NK-92 treated with Interleukin-12 subunit alpha and Interleukin-12 subunit beta, amount 100 ng/mL, for 24 hours (cell line): ENCODE results near the gene MYDGF.
A peak's percentile ranks its signal among the peaks of the same experiment; 100 is the strongest.
"Not testable (repeated sequence)": the region's sequence is repeated elsewhere in the genome, so short reads cannot be mapped to it uniquely, and the experiment has no call there.

Experiments
- DNase-seq: peaks from one replicate; lab custom pipeline; 2025; lab: John Stamatoyannopoulos, UW

The MYDGF gene

GRCh38 chr19:4669723-4670480 is at the start of gene MYDGF:
Gene MYDGF (minus strand): TSS chr19:4670342. CDS start chr19:4670334, 8 bp downstream.
- DNase-seq: peak; percentile 87

- DNase-seq: no peak
These were observed 49.3 kb upstream of the MYDGF start for GRCh38 chr19:4719499-4719866.

- DNase-seq: no peak
These were observed 48.0 kb upstream of the MYDGF start for GRCh38 chr19:4717966-4718701.

- no peak for DNase-seq
These were observed 47.2 kb upstream of the MYDGF start for GRCh38 chr19:4717191-4717965.

- DNase-seq: no peak
These were observed 45.5 kb upstream of the MYDGF start for GRCh38 chr19:4715529-4716221.

- not testable (repeated sequence) for DNase-seq
These were observed 45.0 kb upstream of the MYDGF start for GRCh38 chr19:4715178-4715528.

DNA sequence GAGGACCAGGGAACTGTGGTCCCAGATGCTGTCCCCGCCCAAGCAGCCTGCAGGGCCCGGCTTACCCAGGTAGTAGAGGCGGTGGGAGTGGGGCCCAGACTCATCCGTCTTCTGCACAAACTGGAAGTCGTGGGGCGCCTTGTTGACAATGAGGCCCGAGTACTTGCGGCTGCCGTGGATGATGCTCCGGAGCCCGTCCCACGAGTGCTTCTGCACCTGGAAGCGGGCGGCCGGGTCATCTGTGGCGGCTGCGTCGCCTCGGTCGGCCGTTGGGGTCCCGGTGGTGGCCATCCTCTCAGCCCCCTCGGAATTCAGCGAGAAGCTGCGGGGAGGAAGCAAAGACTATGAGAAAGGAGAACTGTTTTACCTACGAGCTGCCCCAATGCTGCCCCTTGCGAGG is 43.9 kb upstream of the MYDGF start:
- DNase-seq: no peak

DNA sequence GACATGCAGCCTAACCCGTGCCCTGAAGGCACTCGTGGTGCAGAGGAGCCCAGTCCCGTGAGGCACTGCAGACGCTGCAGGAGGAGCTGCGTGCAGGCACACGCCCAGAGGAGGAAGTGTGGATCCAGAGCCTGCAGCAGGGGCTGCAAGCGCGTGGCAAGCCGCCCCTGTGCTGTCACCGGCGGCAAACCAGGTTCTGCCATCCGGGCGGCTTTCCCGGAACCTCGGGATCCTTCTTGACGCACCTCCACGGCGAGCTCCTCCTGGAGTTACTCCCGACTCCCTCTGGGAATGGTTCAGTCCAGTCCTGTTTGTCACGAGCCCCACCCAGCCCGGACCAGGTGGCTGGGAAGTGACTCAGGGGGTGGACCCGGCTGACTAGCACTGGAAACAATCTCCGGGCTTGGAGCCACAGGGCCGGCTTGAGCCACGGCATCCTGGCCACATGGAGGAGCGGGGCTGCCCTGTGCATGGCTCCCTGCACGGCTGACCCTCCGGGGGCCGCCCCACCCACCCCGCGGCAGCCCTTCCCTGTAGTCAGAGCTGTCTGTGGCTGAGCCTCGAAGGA is 43.3 kb upstream of the MYDGF start:
- DNase-seq: no peak

- DNase-seq: no peak
These were observed 42.6 kb upstream of the MYDGF start for GRCh38 chr19:4712771-4713170.

- DNase-seq: no peak
These were observed 41.1 kb upstream of the MYDGF start for GRCh38 chr19:4711211-4711610.

DNA sequence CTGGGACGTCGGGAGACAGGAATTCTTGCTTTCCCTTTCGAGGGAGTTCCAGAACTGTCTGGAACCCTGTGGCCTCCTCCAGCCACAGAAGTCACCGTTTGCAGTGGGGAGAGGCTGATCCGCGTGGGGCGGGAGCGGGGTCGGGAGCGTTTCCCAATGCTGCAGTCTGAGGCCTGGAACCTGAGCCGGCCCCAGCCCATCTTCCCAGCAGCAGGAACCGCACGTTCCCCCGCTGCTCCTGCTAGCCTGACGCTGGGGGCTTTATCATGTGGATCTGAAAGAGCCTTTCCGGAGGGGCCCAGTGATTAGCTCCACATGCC is 40.1 kb upstream of the MYDGF start:
- no peak for DNase-seq

- DNase-seq: peak; percentile 74
These were observed 39.5 kb upstream of the MYDGF start for GRCh38 chr19:4709440-4710280.

GRCh38 chr19:4707956-4708650 is 38.0 kb upstream of the MYDGF start:
- DNase-seq: no peak

- DNase-seq: no peak
These were observed 37.2 kb upstream of the MYDGF start for GRCh38 chr19:4707322-4707721.

DNA sequence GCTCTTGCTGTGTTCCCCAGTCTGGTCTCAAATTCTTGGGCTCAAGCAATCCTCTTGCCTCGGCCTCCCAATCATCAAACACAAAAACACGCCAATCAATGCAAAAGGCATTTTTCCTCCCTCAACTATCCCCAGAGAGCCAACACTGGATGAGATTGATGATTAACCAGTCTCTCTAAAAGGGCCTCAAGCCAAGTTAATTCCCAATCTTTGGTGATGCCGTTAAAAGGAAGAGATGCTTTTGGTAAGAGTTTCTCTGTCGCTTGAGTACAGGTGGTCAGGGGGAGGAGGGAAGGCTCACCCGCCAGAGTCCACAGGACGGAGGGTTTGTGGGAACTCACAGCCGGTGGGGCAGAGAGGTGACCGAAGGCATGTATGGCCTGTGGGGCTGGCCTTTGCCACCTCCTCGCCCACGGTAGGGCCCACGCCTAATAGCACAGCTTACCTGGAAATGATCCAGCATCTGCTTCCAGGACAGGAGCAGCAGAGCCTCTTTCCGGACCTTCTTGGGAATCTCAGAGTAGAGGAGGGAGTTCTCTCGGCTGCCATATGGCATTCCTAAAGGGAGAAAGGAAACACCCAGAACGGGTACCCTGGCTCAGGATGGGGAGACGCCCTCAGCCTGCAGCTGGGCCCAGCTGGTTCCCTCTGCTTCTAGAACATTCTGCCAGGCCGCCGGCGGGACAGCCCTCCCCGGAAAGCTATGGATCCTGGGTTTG is 35.4 kb upstream of the MYDGF start:
- no peak for DNase-seq

DNA sequence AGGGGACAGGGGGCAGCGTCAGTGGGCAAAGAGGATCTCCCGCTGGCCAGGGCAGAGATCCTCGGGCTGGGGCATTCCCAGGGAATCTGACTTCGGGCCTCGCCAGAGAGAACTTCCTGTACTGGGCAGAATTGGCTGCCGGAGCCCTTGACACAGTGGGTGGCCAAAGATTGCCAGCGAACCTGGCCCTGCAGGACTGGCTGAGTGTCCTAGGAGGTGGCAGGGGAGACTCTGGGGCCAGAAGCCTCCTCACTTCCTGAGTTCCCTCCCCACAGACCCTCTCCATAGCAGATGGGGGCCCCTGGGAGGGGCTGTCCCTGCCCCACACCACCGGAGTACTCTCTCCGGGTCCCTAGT is 34.2 kb upstream of the MYDGF start:
- DNase-seq: no peak

- DNase-seq: no peak
These were observed 33.7 kb upstream of the MYDGF start for GRCh38 chr19:4703671-4704316.

GRCh38 chr19:4702764-4703163 is 32.6 kb upstream of the MYDGF start:
- no peak for DNase-seq

DNA sequence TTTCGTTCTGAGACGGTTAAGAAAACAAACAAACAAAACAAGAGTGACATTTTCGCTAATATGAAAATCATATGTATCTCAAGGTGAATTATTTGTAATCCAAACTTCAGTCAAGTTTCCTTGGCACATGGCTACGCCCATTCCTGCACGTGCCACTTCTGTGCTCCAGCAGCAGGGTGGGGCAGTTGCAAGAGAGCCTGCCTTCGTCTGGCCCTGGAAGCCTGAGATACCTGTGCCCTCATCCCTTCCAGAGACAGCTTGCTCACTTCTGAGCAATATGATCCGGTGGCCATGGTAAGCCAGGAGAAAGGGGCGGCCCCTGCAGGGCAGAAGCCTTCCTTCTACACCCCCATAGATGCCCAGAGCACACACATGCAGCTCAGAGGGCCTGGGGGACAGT is 31.4 kb upstream of the MYDGF start:
- no peak for DNase-seq

DNA sequence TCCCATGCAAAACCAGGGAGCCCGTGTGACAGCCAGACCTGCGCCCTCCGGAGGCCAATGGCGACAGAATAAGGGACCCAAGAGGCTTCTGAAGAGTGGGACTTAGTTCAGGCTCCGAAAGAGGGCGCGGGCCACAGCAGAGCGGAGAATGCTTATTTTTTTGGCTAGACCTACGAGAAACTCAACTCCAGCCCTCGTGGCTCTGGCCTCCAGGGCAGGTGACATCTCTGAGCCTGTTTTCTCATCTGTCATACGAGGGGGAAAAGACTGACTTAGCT is 30.5 kb upstream of the MYDGF start:
- no peak for DNase-seq
